ENCODE data around the gene USP26.
"Not testable (repeated sequence)": the region's sequence is repeated elsewhere in the genome, so short reads cannot be mapped to it uniquely, and the experiment has no call there.

The USP26 gene

DNA sequence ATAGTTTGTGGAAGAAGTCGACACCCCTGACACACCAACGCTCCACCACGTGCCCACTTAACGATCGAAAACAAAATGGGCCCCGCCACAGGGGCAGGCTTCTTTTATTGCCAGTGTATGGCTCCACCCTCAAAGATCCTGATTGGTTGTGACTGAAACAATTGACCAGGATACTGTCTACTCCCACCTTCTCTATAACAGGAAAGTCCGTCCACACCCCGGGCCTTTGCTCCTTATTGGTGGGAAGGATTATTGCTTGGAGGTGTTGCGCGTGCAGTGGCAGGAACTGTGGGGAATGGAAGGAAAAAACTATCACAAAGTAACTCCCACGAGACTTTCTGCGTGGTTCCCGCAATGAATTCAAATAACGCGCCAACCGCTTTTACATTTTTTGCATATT lies at the start of gene USP26:
Gene USP26 (minus strand): TSS at position 79 of the 400 bp plus-strand sequence. CDS start 68,889 bp downstream, outside the sequence.
- DNase-seq (ENCODE audit: extremely low read depth in 1 of 2, low read depth in 1 of 2), result no peak

DNA sequence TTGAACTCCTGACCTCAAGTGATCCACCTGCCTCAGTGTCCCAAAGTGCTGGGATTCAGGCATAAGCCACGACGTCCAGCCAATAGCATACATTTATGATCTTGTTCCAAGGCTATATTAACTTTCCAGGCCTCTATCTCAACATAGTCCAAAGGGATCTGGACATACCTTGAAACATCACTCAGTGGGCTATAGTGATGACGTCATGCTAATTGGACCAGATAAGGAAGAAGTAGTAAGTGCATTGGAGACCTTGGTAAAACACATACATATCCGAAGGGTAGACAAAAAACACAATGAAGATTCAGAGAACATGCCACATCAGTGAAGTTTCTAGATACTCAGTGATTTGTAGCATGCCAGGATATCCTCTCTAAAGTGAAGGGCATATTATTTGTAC lies 37.4 kb upstream of the USP26 start:
- no peak for DNase-seq (ENCODE audit: extremely low read depth in 1 of 2, low read depth in 1 of 2)

DNA sequence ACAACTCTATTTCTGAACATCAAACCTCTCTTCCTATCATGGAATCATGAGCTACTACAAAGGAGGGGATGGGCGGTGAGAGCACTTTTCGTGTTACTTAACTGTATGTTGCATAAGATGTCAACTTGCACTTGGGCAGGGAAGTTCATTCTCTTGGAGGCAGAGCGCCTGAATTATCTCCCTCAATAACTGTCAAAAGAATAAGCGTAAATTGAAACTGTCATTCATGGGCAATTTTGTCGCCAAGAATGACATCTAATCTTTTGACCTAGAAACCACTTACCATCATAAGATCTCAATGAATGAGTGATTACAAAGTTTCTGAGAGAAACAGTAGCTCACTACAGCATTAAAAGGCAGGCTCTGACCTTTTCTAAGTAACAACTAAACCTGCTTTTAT lies 23.5 kb upstream of the USP26 start:
- no peak for DNase-seq (ENCODE audit: extremely low read depth in 1 of 2, low read depth in 1 of 2)

- DNase-seq (ENCODE audit: extremely low read depth in 1 of 2, low read depth in 1 of 2), result no peak
Observed at GRCh38 chrX:133094098-133094731, 2.7 kb downstream of the USP26 start.

GRCh38 chrX:133090236-133090809 lies 6.6 kb downstream of the USP26 start:
- DNase-seq (ENCODE audit: extremely low read depth in 1 of 2, low read depth in 1 of 2), result no peak

DNA sequence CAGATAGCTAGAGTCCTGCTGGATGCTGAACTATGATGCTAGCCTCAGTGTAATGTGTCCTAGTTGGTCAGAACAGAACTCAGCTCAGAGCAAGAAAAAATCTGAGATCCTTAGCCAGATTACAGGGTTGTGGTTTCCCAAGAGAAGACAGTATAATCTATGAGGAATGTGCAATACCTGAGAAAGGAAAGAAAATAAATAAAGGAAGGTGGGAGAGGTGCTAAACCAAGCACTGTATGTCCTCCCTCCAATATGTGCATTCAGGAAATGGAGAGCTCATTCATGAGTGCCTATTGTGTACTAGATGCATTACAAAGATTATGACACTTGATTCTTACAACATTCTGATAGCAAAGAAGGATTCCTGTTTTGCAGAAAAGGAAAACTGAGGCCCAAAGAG lies 7.5 kb downstream of the USP26 start:
- no peak for DNase-seq (ENCODE audit: extremely low read depth in 1 of 2, low read depth in 1 of 2)

DNA sequence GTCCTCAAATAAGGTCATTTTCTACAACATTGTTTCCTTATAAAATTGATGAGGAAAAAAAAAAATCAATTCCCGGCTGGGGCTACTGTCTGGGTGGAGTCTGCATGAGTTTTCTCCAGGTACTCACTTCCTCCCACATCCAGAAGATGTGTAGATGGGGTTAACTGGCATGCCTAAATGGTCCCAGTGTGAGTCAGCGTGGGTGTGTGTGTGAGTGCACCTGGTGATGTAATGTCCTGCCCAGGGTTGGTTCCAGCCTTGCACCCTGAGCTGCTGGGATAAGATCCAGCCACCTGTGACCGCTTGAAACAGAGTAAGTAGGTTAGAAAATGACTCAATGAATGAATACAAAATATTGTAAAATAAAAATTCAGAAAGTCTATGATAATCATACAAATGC lies 11.1 kb downstream of the USP26 start:
- no peak for DNase-seq (ENCODE audit: extremely low read depth in 1 of 2, low read depth in 1 of 2)

DNA sequence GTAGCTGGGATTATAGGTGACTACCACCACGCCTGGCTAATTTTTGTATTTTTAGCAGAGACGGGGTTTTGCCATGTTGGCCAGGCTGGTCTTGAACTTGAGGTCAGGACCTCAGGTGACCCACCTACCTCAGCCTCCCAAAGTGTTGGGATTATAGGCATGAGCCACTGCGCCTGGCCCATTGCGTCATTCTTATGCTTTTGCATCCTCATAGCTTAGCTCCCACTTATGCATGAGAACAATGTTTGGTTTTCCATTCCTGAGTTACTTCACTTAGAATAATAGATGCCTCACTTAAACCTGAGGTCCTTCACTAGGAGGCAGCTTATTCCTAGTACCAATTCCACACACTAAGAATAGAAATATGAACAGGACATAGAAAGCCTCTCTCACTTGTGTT lies 11.9 kb downstream of the USP26 start:
- DNase-seq (ENCODE audit: extremely low read depth in 1 of 2, low read depth in 1 of 2), result not testable (repeated sequence)

- DNase-seq (ENCODE audit: extremely low read depth in 1 of 2, low read depth in 1 of 2), result no peak
Observed at GRCh38 chrX:133083899-133084298, 13.0 kb downstream of the USP26 start.

GRCh38 chrX:133081990-133082389 lies 14.9 kb downstream of the USP26 start:
- DNase-seq (ENCODE audit: extremely low read depth in 1 of 2, low read depth in 1 of 2), result no peak

DNA sequence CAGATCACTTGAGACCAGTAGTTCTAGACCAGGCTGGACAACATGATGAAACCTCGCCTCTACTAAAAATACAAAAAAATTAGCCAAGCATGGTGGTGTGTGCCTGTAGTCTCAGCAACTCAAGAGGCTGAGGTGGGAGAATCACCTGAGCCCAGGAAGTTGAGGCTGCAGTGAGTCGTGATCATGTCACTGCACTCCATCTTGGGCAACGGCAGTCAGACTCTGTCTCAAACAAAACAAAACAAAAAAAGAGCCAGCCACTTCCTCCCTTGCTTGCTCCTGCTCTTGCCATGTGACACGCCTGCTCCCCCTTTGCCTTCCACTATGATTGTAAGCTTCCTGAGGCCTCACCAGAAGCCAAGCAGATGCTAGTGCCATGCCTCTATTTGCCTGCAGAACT lies 19.1 kb downstream of the USP26 start:
- DNase-seq (ENCODE audit: extremely low read depth in 1 of 2, low read depth in 1 of 2), result not testable (repeated sequence)

GRCh38 chrX:133072566-133072965 lies 24.3 kb downstream of the USP26 start:
- no peak for DNase-seq (ENCODE audit: extremely low read depth in 1 of 2, low read depth in 1 of 2)

GRCh38 chrX:133068461-133068860 lies 28.4 kb downstream of the USP26 start:
- no peak for DNase-seq (ENCODE audit: extremely low read depth in 1 of 2, low read depth in 1 of 2)

- no peak for DNase-seq (ENCODE audit: extremely low read depth in 1 of 2, low read depth in 1 of 2)
Observed at GRCh38 chrX:133056341-133056740, 40.6 kb downstream of the USP26 start.

GRCh38 chrX:133054761-133055405 lies 42.0 kb downstream of the USP26 start:
- no peak for DNase-seq (ENCODE audit: extremely low read depth in 1 of 2, low read depth in 1 of 2)

DNA sequence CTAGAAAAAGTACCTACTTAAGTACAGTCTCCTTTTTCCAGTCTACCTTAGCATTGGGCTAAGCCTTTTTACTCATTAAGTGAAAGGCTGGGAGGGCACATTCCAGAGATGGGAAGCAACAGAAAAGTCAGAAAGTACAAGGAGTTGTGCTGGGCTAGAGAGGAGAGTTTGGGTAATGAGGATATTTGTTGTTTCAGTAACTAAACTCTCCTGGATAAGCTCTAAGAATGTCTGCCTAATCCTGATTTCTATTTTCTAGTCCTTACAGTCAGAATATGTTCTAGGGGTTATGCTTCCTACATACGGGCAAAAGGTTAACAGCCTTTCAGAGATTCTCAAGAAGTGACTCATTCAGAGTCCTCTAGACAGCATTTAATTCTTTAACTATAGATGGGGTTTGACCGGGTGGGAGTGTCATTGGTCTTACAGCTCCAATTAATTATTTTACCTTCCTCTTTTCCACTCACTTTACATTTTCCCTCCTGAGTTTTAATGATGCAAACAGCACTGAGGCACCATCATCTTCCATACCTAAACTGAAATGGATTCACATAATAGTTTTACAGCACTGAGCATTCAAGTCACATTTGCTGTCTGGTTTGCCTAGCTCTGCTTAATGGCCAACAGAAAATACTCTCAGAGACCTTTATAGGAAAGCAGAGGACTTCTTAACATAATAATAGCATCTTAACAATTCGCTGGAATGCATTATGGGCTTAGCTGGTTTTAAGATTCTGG lies 42.9 kb downstream of the USP26 start:
- DNase-seq (ENCODE audit: extremely low read depth in 1 of 2, low read depth in 1 of 2), result no peak

- no peak for DNase-seq (ENCODE audit: extremely low read depth in 1 of 2, low read depth in 1 of 2)
Observed at GRCh38 chrX:133048751-133049150, 48.2 kb downstream of the USP26 start.

DNA sequence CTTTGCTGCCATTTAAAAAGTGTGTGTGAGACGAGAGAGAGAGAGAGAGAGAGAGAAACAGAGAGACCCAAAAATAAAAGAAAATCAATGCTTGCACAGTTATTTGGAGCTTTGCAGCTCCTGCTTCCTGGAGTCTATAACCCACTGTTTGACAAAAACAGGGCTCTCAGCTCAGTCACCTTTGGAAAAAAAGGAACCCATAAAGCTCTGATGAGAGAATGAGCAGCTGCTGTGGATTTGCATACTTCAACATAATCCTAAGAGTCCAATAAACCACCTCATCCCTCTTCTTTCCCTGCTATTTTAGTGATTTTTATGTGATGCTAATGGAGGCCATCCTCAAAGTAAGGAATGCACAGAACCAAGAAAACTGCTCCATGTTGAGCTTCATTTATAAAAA lies 50.3 kb downstream of the USP26 start:
- no peak for DNase-seq (ENCODE audit: extremely low read depth in 1 of 2, low read depth in 1 of 2)

DNA sequence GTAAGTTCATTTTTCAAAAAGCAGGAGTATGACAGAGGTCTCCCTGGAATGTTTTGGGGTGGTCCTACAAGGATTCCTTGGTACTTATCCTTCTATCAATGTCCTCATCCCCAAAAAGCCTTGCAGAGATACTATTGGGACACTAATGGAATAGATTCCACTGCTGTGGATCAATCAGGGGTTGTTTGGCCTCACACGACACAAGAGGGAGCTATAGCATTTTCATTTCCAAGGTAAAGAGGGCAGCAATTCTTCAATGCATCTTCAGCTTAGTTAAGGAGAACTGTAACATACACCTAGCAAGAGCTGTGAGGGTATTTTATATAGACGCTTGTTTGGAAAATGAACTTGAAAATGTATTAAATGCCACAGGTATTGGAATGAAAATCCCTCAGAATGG lies 50.9 kb downstream of the USP26 start:
- no peak for DNase-seq (ENCODE audit: extremely low read depth in 1 of 2, low read depth in 1 of 2)

DNA sequence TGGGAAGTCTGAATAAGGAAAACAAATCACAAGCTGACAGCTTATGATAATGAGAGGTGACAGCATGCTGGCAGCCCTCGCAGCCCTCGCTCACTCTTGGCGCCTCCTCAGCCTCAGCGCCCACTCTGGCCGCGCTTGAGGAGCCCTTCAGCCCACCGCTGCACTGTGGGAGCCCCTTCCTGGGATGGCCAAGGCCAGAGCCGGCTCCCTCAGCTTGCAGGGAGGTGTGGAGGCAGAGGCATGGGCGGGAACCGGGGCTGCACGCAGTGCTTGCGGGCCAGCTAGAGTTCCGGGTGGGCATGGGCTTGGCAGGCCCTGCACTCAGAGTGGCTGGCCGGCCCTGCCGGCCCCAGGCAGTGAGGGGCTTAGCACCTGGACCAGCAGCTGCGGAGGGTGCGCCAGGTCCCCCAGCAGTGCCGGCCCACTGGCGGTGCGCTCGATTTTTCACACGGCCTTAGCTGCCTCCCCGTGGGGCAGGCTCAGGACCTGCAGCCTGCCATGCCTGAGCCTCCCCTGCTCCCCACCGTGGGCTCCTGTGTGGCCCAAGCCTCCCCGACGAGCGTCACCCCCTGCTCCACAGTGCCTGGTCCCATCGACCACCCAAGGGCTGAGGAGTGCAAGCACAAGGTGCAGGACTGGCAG lies 52.6 kb downstream of the USP26 start:
- not testable (repeated sequence) for DNase-seq (ENCODE audit: extremely low read depth in 1 of 2, low read depth in 1 of 2)

DNA sequence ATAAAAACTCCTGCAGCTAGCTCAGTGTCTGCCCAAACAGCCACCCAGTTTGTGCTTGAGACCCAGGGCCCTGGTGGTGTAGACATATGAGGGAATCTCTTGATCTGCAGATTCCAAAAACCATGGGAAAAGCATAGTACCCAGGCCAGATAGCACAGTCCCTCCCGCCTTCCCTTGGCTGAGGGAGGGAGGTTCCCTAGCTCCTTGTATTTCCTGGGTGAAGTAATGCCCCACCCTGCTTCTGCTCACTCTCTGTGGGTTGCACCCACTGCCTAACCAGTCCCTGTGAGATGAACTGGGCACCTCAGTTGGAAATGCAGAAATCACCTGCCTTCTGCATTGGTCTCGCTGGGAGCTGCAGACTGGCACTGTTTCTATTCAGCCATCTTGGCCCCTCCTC lies 54.6 kb downstream of the USP26 start:
- DNase-seq (ENCODE audit: extremely low read depth in 1 of 2, low read depth in 1 of 2), result no peak
